K562 (cell line): ENCODE data around the gene MICOS13. TPM values are rescaled to one million over a fixed set of nuclear protein-coding genes. Genes with fewer than 3 reads are reported as not detected.

Source experiments
- BACH1 ChIP-seq: fragments of 200-800 bp; sonication (Bioruptor generic); IDR thresholded peaks from 2 replicates; pipeline ENCODE4 v1.6.1; 2016; ENCODE audit warnings: missing genetic modification characterization, missing compliant biosample characterization
- C11orf30 ChIP-seq: fragments of 450-650 bp; IDR thresholded peaks from 2 replicates; pipeline ENCODE4 v1.6.1; 2016; ENCODE audit warnings: low read depth, mild to moderate bottlenecking
- CTCF ChIP-seq, 3 experiments: IDR thresholded peaks in 2 of 3; conservative IDR thresholded peaks in 1 of 3; 2 replicates each; pipeline ENCODE4 v1.5.1; 2011 to 2012; ENCODE audit warnings: low read length in 3 of 3, mild to moderate bottlenecking in 3 of 3, control low read depth in 2 of 3, improper control_type of control experiment in 1 of 3, inconsistent platforms in 1 of 3, low read depth in 1 of 3, mixed read lengths in 1 of 3, moderate library complexity in 1 of 3; ENCODE audit not compliant: insufficient read depth in 2 of 3
- ELF1 ChIP-seq: fragments of 200-800 bp; sonication (Bioruptor generic); IDR thresholded peaks from 2 replicates; pipeline ENCODE4 v1.6.1; 2016; ENCODE audit warnings: missing genetic modification characterization, missing compliant biosample characterization
- HCFC1 ChIP-seq: IDR thresholded peaks from 2 replicates; pipeline ENCODE4 v1.6.1; 2012; ENCODE audit warnings: low read depth, low read length, improper control_type of control experiment
- HDAC6 ChIP-seq: IDR thresholded peaks from 2 replicates; pipeline ENCODE4 v1.6.1; 2012; ENCODE audit warnings: low read depth, mild to moderate bottlenecking, control low read depth, inconsistent platforms, low read length, moderate library complexity
- NRF1 ChIP-seq, 2 experiments: fragments of 450-650 bp; IDR thresholded peaks in 1 of 2; conservative IDR thresholded peaks in 1 of 2; 2 replicates each; pipeline ENCODE4 v1.6.1; 2014; ENCODE audit warnings: mild to moderate bottlenecking in 2 of 2
- POLR2A ChIP-seq: fragments of 450-650 bp; conservative IDR thresholded peaks from 2 replicates; pipeline ENCODE4 v1.6.1; 2016
- SREBF1 ChIP-seq: fragments of 150-350 bp; IDR thresholded peaks from 2 replicates; pipeline ENCODE4 v1.6.1; 2014; ENCODE audit warnings: antibody characterized with exemption, low read depth, low read length, borderline replicate concordance
- ZBTB12 ChIP-seq: fragments of 250-450 bp; sonication (Bioruptor Pico); IDR thresholded peaks from 2 replicates; pipeline ENCODE4 v1.4.0; 2020
- ZBTB40 ChIP-seq, 2 experiments: fragments of 450-650 bp in 1 of 2; sonication (generic) in 1 of 2; formaldehyde crosslinking in 1 of 2; IDR thresholded peaks; 2 replicates each; pipeline versions ENCODE4 v1.7.1 to v1.9.0; 2016 to 2022; ENCODE audit warnings: inconsistent platforms in 1 of 2, mild to moderate bottlenecking in 1 of 2, missing genetic modification reagents in 1 of 2
- ZNF584 ChIP-seq: fragments of 200-800 bp; sonication (Bioruptor generic); IDR thresholded peaks from 2 replicates; pipeline ENCODE4 v1.6.1; 2016; ENCODE audit warnings: low read depth, mild to moderate bottlenecking, missing genetic modification characterization, missing compliant biosample characterization
- polyA plus RNA-seq, 8 experiments: library from polyadenylated mRNA; depleted of rRNA in 4 of 8; stranded (reverse) in 5 of 8; unstranded in 3 of 8; fragments of >200 nt; fragmentation: Nextera tagmentation in 2 of 8; fragmentation: Illumina TruSeq in 1 of 8; extraction: Ambion mirVana in 2 of 8; extraction: Trizol in 1 of 8; gene quantifications; 2 replicates each; pipeline versions ENCODE4 v1.2.1 to v1.2.3, GENCODE V29; 2011 to 2014; ENCODE audit warnings: inconsistent platforms in 1 of 8, missing spikeins in 1 of 8
- total RNA-seq, 7 experiments: library from RNA; depleted of rRNA in 6 of 7; stranded (reverse); fragments of >200 nt in 6 of 7; fragmentation: Illumina TruSeq in 2 of 7; extraction: Trizol in 2 of 7; gene quantifications; 2 replicates each; pipeline versions ENCODE4 v1.2.1 to v1.2.3, GENCODE V29; 2011 to 2021; ENCODE audit warnings: low replicate concordance in 1 of 7

MICOS13 gene
- total and polyA plus RNA-seq, 9 of the 15 experiments (the other 6 are each of a cell fraction or from before 2014, with no cell fraction given): 15.5 to 220 (median 49.4) TPM

- TF ChIP-seq CTCF (IDR thresholded peaks at IDR 0.05 in 2 of 3, conservative IDR thresholded peaks at IDR 0.05 in 1 of 3; ENCODE audit: insufficient read depth in 2 of 3, low read depth in 1 of 3, low read length in 3 of 3): peak in 1 of 3 experiments; percentile 10; a peak in 1 of 6 replicates
- peak; percentile 90 for TF ChIP-seq ZBTB40 (IDR thresholded peaks at IDR 0.05)
- TF ChIP-seq ZBTB40 (CRISPR knock-in tag; IDR thresholded peaks at IDR 0.05): no peak
- TF ChIP-seq ZNF584 (CRISPR knock-in tag): 0 out of 2 replicates have a peak, but pooled peaks have one; percentile 75
- peak; percentile 99 for TF ChIP-seq HCFC1
- peak; percentile 37; the same call in 1 of the 2 replicates for TF ChIP-seq SREBF1
- peak; percentile 64 for TF ChIP-seq ZBTB12 (CRISPR knock-in tag)
- TF ChIP-seq C11orf30: peak; percentile 50
- peak; percentile 94 for TF ChIP-seq ELF1
- TF ChIP-seq NRF1 (conservative IDR thresholded peaks at IDR 0.05 in 1 of 2, IDR thresholded peaks at IDR 0.05 in 1 of 2): peak; percentile 86 to 89
- peak; percentile 90; the same call in 1 of the 2 replicates for TF ChIP-seq POLR2A
- no peak for TF ChIP-seq HDAC6
- TF ChIP-seq BACH1 (tag): peak; percentile 34; the same call in 1 of the 2 replicates
Measured at GRCh38 chr19:5680437-5681368, at the start of gene MICOS13, which contains the start of gene HSD11B1L (continued).
